PC-9 (cell line): ENCODE measurements around the gene ERC1.

ENCODE experiments used
- CTCF ChIP-seq: fragments of 200-600 bp; sonication (generic); conservative IDR thresholded peaks from 2 replicates; pipeline ENCODE4 v1.6.1; 2017; ENCODE audit warnings: mixed run types, antibody characterized with exemption, mild to moderate bottlenecking, moderate library complexity
- EZH2 ChIP-seq: fragments of 200-600 bp; sonication (generic); IDR thresholded peaks from 2 replicates; pipeline ENCODE4 v1.8.0; 2017; ENCODE audit warnings: antibody characterized with exemption, low read depth

GRCh38 chr12:1539135-1539534, 548.1 kb downstream of the ERC1 start:
- no peak for TF ChIP-seq CTCF
- TF ChIP-seq EZH2: no peak
